HG03135 (cell line): ENCODE data around the gene ZNF362.

ENCODE experiments used
- ATAC-seq: cut with Tn5 transposase; IDR thresholded peaks from one replicate; pipeline ENCODE4 v1.9.1; 2021; ENCODE audit warnings: mild to moderate bottlenecking, moderate library complexity; ENCODE audit not compliant: unreplicated experiment

ZNF362 gene

GRCh38 chr1:33341190-33341589 is 84.9 kb downstream of the ZNF362 start:
- no peak for ATAC-seq

- ATAC-seq = no peak
These were observed 85.9 kb downstream of the ZNF362 start for GRCh38 chr1:33342041-33342723.

DNA sequence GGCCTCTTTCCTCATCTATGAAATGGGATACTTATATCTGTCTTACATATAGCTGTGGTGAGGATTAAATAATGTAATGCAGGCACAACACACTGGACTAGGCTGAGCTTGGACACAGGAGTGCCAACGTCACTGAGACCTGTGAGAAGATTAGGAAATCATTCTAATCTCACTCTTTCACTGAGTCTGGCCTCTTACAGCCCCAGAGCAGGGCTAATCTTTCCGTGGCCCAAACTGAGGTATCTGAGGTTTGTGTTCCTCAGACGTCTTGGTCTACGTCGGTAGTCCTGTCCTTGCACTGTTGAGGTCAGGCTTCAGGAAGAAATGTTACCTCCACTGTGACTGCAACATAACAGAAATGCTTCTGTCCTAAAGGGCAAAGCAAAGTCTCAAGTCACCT is 87.2 kb downstream of the ZNF362 start:
- no peak for ATAC-seq

DNA sequence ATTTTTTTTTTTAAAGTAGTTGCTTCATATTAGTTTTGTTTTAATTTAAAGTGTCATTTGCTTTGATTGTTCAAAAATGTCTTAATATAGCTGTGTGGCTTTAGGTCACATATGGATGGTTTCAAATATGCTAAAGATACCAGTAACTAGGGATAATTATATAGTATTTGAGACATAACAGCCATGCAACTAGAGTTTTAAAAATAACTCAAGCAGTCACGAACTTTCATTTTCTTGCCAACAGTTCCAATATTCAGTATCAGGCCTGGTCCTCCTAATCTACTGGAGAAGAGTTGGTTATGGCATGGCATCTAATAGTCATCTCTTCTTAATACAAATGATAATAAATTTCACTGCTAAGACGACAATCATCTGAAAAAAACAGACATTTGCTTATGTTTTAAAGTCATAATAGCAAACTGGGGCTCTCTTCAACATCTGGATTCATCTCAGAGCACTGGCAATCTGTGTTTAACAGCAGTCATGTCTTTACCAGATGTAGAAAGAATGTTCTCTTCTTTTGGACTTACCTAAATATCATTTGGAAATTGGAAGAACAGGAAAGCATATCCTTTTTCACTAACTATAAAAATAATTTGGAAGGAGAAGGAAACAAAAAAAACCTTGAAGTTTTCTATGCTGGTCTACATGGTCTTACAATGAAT is 88.7 kb downstream of the ZNF362 start:
- no peak for ATAC-seq

DNA sequence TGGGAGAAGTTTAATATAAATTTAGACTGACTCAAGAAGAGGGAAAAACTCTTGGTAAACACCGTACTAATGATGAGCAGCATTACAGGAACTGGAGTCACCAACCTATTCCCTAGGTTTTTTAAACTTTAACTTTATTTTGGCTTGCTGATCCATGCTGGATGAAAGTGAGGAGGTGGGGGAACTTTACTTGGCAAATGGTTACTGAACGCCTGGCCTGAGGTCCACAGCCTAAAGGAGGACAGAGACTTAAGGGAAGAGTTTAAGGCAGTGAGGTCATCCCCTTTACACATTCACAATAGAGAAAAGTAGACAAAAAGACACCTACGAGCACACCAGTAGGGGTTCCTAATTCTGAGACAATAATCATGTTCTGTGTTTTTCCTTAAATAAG is 90.2 kb downstream of the ZNF362 start:
- ATAC-seq = no peak

- no peak for ATAC-seq
These were observed 90.8 kb downstream of the ZNF362 start for GRCh38 chr1:33346927-33347649.

- no peak for ATAC-seq
These were observed 91.3 kb downstream of the ZNF362 start for GRCh38 chr1:33347650-33347992.

DNA sequence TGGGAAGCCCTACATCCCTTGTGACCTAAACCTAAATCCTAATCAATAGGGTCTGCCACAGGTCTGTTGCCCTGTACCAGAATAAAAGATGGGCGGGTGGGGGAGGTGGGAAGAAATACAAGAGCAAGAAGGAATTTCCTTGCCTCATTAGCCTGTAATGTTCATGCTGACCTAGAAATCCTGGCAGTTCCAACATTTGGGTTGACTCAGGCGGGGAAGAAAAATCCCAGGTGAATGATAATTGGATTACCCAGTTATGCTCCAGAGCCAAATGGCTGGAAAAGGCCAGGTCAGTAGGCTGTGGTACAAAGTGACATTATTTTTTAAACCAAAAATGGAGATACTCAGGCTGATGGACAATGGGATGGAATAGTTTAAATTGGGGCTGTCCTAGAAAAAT is 91.9 kb downstream of the ZNF362 start:
- ATAC-seq = no peak

- ATAC-seq = no peak
These were observed 92.4 kb downstream of the ZNF362 start for GRCh38 chr1:33348676-33349080.

GRCh38 chr1:33349081-33349759 is 92.9 kb downstream of the ZNF362 start:
- ATAC-seq = peak; percentile 36

DNA sequence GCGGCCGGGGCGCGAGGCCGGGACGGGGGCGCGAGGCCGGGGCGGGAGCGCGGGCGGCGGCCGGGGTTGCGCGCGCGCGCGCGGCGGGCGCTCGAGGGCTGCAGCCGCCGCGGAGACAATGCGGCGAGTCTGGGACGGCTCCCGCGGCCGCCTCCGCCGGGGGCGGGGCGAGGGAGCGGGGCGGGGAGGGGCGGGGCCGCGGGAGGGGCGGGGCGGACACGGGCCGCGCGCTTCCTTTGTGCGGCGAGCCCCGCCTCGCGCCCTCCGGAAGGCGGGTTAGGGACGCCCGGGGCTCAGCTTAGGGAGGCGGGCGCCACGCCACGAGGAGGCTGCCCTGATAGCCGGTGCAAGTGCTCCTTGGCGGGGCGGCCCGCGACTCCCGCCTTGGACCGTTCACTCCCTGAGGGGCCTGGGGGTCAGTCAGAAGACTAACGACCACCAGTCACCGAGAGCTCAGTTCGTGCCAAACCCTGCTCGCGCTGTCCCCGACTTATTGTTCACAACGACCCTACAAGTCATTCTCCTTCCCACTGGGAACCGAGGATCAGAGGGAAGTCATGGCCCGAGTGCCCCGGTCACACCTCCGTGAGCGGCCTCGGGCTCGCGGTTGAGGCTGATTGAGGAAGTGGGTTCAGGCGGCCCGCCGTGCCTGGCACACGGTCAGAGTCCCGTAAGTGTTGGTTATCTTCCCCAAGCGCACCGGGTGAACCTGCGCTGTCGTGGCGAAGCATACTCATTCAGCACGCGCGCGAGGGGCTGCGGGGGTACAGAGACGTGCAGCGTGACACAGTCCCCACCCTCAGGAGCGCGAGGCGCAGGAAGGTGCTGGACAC is 93.7 kb downstream of the ZNF362 start:
- peak; percentile 72 for ATAC-seq
